Measurements from ENCODE around the gene KSR1. TPM values are rescaled to one million over a fixed set of nuclear protein-coding genes. Genes with fewer than 3 reads are reported as not detected.

The KSR1 gene
- total and polyA plus RNA-seq, 9 of the 15 experiments (the other 6 are each of a cell fraction or from before 2014, with no cell fraction given) = 1.4 to 51.7 (median 18.4) TPM

GRCh38 chr17:27573971-27574525 is 117.8 kb downstream of the KSR1 start (continued):
- peak; percentile 80 for TF ChIP-seq HMBOX1 (IDR thresholded peaks at IDR 0.05)
- peak; percentile 82 for TF ChIP-seq CXXC5 (CRISPR knock-in tag; IDR thresholded peaks at IDR 0.05)
- TF ChIP-seq PKNOX1 (IDR thresholded peaks at IDR 0.05) = peak; percentile 55
- no peak for TF ChIP-seq ZSCAN32 (CRISPR knock-in tag; IDR thresholded peaks at IDR 0.05)
- no peak for TF ChIP-seq SMAD2 (IDR thresholded peaks at IDR 0.05; ENCODE audit: low read depth, low read length)
- TF ChIP-seq PRDM10 (IDR thresholded peaks at IDR 0.05; ENCODE audit: partially characterized antibody) = peak; percentile 59
- TF ChIP-seq MEF2D (tag; conservative IDR thresholded peaks at IDR 0.05; ENCODE audit: low read depth) = peak; percentile 68
- peak; percentile 48; the same call in 1 of the 2 replicates for TF ChIP-seq ZKSCAN1 (IDR thresholded peaks at IDR 0.05; ENCODE audit: low read depth, low read length)
- TF ChIP-seq ZNF133 (CRISPR knock-in tag; IDR thresholded peaks at IDR 0.05) = no peak
- peak; percentile 17; the same call in 1 of the 2 replicates for TF ChIP-seq BHLHE40 (IDR thresholded peaks at IDR 0.05; ENCODE audit: low read length)
- peak; percentile 88 for TF ChIP-seq ARID3A (IDR thresholded peaks at IDR 0.05; ENCODE audit: borderline replicate concordance, low read depth, low read length)
- peak; percentile 74; the same call in 1 of the 2 replicates for TF ChIP-seq PHB (CRISPR knock-in tag; IDR thresholded peaks at IDR 0.05)
- TF ChIP-seq CHD4 (IDR thresholded peaks at IDR 0.05; ENCODE audit: insufficient read depth, insufficient replicate concordance, low read depth, low read length, poor library complexity, severe bottlenecking) = no peak
- no peak for TF ChIP-seq NFRKB (IDR thresholded peaks at IDR 0.05; ENCODE audit: low read depth)
- TF ChIP-seq ZNF707 (CRISPR knock-in tag; conservative IDR thresholded peaks at IDR 0.05) = no peak
- TF ChIP-seq RBM14 (IDR thresholded peaks at IDR 0.05; ENCODE audit: borderline replicate concordance, insufficient read depth, low read depth, low read length) = no peak
- no peak for TF ChIP-seq SMAD1 (IDR thresholded peaks at IDR 0.05; ENCODE audit: low read depth, low read length, partially characterized antibody)
- TF ChIP-seq CREBBP (IDR thresholded peaks at IDR 0.05; ENCODE audit: low read depth, low read length) = no peak
- no peak for TF ChIP-seq PCBP1 (IDR thresholded peaks at IDR 0.05; ENCODE audit: low read depth, low read length, poor library complexity, severe bottlenecking)
- no peak for TF ChIP-seq ZNF140 (CRISPR knock-in tag; IDR thresholded peaks at IDR 0.05)
